HUES48 (cell line): ENCODE data around the gene DSN1.
A peak's percentile ranks its signal among the peaks of the same experiment; 100 is the strongest.

Source experiments
- H3K27ac ChIP-seq: one replicate; pipeline ENCODE4 v1.7.0; 2013; ENCODE audit warnings: low read depth, low read length, inconsistent platforms
- H3K27me3 ChIP-seq: 2 replicates; pipeline ENCODE4 v1.6.1; 2013; ENCODE audit warnings: mild to moderate bottlenecking, low read length; ENCODE audit not compliant: control insufficient read depth, insufficient read depth
- H3K36me3 ChIP-seq: 2 replicates; pipeline ENCODE4 v1.6.1; 2013; ENCODE audit warnings: low read length; ENCODE audit not compliant: control insufficient read depth, insufficient read depth
- H3K4me1 ChIP-seq: 2 replicates; pipeline ENCODE4 v1.6.1; 2013; ENCODE audit warnings: mild to moderate bottlenecking, low read length; ENCODE audit not compliant: control insufficient read depth, insufficient read depth
- H3K4me3 ChIP-seq: 2 replicates; pipeline ENCODE4 v1.5.1; 2013; ENCODE audit warnings: mild to moderate bottlenecking, low read depth, low read length
- H3K9ac ChIP-seq: 2 replicates; pipeline ENCODE4 v1.6.1; 2013; ENCODE audit warnings: mild to moderate bottlenecking, low read depth, low read length, moderate library complexity
- H3K9me3 ChIP-seq: 2 replicates; pipeline ENCODE4 v1.6.1; 2013; ENCODE audit warnings: low read length; ENCODE audit not compliant: control insufficient read depth, insufficient read depth

Gene DSN1, protein sequence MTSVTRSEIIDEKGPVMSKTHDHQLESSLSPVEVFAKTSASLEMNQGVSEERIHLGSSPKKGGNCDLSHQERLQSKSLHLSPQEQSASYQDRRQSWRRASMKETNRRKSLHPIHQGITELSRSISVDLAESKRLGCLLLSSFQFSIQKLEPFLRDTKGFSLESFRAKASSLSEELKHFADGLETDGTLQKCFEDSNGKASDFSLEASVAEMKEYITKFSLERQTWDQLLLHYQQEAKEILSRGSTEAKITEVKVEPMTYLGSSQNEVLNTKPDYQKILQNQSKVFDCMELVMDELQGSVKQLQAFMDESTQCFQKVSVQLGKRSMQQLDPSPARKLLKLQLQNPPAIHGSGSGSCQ

DNA sequence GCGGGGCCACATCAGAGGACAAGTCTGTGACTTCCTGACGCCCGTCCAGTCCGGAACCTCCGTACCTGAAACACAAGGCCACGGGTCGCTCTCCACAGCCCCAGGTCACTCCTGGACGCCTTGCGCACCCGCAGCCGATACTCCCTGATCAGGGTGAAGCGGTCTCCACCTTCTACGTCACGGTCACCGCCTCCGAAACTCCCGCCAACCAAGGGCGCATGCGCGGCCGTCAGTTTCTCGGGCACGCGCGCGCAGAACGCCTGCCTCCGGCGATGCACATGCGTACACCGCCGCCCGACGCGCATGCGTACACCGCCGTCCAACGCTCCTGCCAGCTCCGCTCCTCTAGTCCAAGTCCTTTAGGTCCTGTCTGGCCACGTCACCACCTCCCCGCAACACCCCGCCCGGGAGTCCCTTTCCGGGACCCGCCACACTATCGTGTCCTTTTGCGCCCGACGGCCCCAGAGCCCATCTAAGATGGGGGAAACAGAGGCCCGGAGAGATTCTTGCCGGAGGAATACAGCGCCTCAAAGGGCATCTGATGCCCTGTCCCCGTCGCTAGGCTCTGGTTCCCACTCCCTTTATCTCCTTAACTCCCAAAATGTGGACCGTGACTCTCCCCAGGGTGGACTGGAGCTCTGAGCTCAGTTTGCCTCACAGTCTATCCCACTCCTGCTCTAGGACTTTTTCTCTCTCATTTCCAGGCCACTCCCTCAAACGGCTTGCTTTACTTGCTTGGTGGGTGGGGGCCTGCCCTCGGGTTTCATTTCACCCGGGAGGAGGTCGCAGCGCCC lies at the start of gene DSN1:
DSN1 (minus strand) TSS at position 167 of the 794 bp plus-strand sequence. CDS start 2,305 bp downstream, outside the sequence.
- no peaks in the 10 kb centered on the region for H3K27me3 ChIP-seq
- H3K9ac ChIP-seq = peak within 1 kb of the TSS; percentile 88
- H3K9me3 ChIP-seq = no peaks in the 10 kb centered on the region
- peak within 1 kb of the TSS; percentile 92 for H3K27ac ChIP-seq
- peaks cover 27% of the 10 kb centered on the region for H3K36me3 ChIP-seq
- peaks cover 6% of the 10 kb centered on the region; the same call in 1 of the 2 replicates for H3K4me1 ChIP-seq
- H3K4me3 ChIP-seq = peak within 1 kb of the TSS; percentile 90

DNA sequence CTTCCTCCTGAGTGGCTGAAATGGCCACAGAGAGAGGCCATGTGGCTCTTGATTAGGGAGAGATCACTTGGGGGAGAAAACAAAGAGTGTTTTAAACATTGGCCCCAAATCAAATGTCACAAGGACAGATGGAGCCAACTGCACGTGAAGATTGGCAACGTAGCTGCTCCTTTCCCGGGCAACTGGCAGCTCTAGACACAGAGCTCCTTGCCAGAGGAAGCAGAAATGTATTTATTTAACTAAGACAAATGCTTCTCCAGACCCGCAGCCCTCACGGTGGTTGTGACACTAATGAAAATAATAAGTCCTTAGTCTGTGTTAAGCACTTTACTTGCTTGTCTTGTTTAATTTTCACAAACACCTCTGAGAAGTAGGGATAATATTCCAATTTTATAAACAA lies 49.6 kb upstream of the DSN1 start:
- H3K36me3 ChIP-seq = peaks cover 30% of the 10 kb centered on the region

DNA sequence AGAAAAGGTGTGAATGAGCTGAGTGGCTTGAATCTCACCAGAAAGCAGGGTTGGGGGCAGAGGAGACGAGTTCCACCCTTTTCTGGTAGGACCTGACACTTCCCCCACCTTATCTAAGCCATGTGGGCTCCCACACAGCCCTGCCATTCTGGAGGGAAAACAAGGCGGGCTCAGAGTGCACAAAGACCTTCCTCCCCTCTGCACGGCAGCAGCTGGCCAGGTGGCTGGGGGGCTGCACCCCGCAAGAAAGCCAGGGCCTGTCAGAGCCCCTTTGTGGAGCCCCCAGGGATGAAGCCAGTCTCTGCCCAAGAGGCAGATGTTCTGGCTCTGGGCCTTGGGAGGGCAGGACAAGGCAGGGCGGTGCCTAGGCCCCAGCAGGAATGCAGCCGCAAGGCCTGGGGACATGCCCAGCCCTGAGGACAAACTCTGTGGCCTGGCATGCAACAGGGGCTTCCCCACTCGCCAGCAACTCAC lies 48.4 kb upstream of the DSN1 start:
- Histone ChIP-seq H3K4me1 (peaks cover 12% of the 10 kb centered on the region), H3K27me3 (no peaks in the 10 kb centered on the region), H3K9ac (no peak overlapping the region), H3K27ac (no peak overlapping the region), H3K4me3 (no peak overlapping the region), H3K36me3 (peaks cover 30% of the 10 kb centered on the region), H3K9me3 (no peaks in the 10 kb centered on the region)

More for the DNA sequence above, 49.6 kb upstream of the DSN1 start:
- H3K27me3 ChIP-seq = no peaks in the 10 kb centered on the region
- no peak overlapping the region for H3K4me3 ChIP-seq
- no peak overlapping the region for H3K27ac ChIP-seq
- peaks cover 12% of the 10 kb centered on the region for H3K4me1 ChIP-seq
- H3K9ac ChIP-seq = no peak overlapping the region
- H3K9me3 ChIP-seq = no peaks in the 10 kb centered on the region

DNA sequence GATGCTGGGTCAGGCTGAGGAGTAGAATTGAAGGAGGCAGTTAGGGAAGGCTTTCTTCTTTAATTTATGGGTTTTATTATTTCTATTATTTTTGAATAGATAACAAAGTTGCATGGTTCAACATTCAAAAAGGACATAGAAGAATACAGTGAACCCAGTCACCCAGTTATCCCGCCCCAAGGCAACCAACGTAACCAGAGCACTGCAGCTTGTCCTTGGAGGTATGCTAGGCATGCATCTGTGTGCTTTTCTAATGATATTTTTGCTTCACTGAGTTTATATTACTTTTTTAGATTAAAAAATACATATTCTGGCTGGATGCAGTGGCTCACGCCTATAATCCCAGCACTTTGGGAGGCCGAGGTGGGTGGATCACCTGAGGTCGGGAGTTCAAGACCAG lies 47.4 kb upstream of the DSN1 start:
- Histone ChIP-seq H3K4me1 (peaks cover 12% of the 10 kb centered on the region), H3K27ac (no peak overlapping the region), H3K9ac (no peak overlapping the region), H3K27me3 (no peaks in the 10 kb centered on the region), H3K36me3 (peaks cover 32% of the 10 kb centered on the region), H3K9me3 (no peaks in the 10 kb centered on the region), H3K4me3 (no peak overlapping the region)

DNA sequence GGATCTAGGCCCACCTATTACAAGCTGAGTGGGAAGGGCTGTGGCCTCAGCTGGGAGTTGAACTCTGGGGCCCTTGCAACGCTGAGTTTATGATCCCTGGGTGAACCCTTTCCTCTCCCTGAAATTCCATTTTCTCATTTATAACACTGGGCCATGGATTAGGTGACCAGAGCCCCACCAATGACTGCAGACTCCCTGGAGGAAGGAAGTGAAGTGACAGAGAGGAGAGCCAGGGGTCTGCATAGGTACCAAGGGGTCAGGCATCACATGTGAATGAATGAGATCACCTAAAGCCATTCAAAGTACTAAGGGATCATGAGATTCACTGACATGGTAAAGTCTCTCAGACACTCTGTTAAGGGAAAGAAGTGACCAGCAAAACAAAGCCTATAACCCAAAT lies 46.5 kb upstream of the DSN1 start:
- H3K4me1 ChIP-seq = peaks cover 12% of the 10 kb centered on the region
- H3K27ac ChIP-seq = peak overlapping the region; percentile 53
- H3K9ac ChIP-seq = no peak overlapping the region
- H3K9me3 ChIP-seq = no peaks in the 10 kb centered on the region
- no peak overlapping the region for H3K4me3 ChIP-seq
- H3K27me3 ChIP-seq = no peaks in the 10 kb centered on the region
- peaks cover 34% of the 10 kb centered on the region for H3K36me3 ChIP-seq

DNA sequence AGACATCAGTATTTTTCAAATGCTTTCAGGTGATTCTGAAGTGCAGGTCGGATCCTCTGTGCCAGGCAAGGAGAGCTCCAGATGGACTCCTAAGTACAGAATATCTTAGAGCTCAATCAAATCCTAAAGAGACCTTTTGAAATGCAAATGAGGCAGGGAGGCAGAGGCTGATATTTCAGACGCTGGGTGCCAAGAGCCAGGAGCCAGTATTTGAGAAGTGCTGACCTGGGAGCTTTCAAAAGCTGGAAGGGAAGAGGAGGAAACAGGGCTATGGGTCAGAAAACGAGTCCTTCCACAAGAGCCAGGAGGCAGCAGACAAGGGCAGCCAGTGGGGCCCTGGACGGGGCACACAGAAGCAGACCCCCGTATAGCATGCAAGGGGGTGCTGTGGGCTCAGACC lies 46.1 kb upstream of the DSN1 start:
- Histone ChIP-seq H3K27me3 (no peaks in the 10 kb centered on the region), H3K4me3 (no peak overlapping the region), H3K36me3 (peaks cover 37% of the 10 kb centered on the region), H3K27ac (peak overlapping the region; percentile 53), H3K9ac (no peak overlapping the region), H3K4me1 (peaks cover 12% of the 10 kb centered on the region), H3K9me3 (no peaks in the 10 kb centered on the region)

DNA sequence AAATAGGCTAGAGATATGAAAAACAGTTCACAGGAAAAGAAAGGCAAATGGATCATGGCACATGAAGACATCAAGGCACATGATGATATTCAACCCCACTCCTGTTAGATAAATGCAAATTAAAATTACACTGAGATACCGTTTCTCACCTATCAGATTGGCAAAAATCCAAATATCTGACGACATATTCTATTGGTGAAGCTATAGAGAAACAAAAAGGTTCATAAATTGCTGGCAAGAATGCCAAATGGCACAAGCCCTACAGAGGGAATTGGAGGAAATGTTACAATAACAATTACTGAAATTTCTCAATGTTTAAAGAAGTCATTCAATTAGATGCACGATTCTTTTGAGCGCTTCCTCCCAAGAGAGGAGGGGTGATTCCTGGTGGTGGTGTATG lies 45.3 kb upstream of the DSN1 start:
- Histone ChIP-seq H3K27me3 (no peaks in the 10 kb centered on the region), H3K4me1 (peaks cover 12% of the 10 kb centered on the region), H3K9me3 (no peaks in the 10 kb centered on the region), H3K9ac (no peak overlapping the region), H3K36me3 (peaks cover 41% of the 10 kb centered on the region), H3K4me3 (no peak overlapping the region), H3K27ac (no peak overlapping the region)

DNA sequence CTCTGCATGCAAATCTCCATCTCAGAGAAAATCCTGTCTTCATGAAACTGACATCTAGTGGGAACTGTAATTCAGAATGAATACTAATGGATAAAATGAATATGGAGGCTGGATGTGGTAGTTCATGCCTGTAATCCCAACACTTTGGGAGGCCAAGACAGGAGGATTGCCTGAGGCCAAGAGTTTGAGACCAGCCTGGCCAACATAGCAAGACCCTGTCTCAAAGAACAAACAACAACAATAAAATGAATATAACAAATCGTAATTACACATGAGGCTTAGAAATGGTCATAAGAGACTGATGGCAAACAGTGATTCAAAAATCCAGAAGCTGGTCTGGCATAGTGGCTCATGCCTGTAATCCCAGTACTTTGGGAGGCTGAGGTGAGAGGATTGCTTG lies 44.6 kb upstream of the DSN1 start:
- Histone ChIP-seq H3K4me1 (peaks cover 12% of the 10 kb centered on the region), H3K27ac (no peak overlapping the region), H3K9ac (no peak overlapping the region), H3K4me3 (no peak overlapping the region), H3K36me3 (peaks cover 40% of the 10 kb centered on the region), H3K27me3 (no peaks in the 10 kb centered on the region), H3K9me3 (no peaks in the 10 kb centered on the region)

DNA sequence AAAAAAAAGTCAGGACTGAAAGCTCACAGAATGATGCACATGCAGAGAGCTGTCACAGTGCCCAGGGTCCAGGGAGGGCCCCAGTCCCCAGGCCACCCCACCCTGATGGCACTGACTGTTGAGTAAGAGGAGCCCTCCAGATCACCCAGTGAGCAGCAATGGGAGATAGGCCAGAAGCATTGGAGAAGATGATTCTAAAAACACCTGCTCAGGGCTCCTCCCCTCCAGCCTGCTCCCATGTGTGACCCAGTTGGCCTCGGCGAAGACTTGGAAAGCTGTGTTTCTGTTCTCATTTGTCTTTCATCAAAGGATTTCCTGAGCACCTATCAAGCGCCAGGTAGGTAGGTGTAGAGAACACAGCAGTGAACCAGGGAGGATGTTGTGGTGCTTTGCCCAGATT lies 43.9 kb upstream of the DSN1 start:
- no peak overlapping the region for H3K4me3 ChIP-seq
- H3K9ac ChIP-seq = no peak overlapping the region
- no peaks in the 10 kb centered on the region for H3K27me3 ChIP-seq
- peaks cover 47% of the 10 kb centered on the region for H3K36me3 ChIP-seq
- H3K4me1 ChIP-seq = peaks cover 12% of the 10 kb centered on the region
- H3K27ac ChIP-seq = no peak overlapping the region
- H3K9me3 ChIP-seq = no peaks in the 10 kb centered on the region

DNA sequence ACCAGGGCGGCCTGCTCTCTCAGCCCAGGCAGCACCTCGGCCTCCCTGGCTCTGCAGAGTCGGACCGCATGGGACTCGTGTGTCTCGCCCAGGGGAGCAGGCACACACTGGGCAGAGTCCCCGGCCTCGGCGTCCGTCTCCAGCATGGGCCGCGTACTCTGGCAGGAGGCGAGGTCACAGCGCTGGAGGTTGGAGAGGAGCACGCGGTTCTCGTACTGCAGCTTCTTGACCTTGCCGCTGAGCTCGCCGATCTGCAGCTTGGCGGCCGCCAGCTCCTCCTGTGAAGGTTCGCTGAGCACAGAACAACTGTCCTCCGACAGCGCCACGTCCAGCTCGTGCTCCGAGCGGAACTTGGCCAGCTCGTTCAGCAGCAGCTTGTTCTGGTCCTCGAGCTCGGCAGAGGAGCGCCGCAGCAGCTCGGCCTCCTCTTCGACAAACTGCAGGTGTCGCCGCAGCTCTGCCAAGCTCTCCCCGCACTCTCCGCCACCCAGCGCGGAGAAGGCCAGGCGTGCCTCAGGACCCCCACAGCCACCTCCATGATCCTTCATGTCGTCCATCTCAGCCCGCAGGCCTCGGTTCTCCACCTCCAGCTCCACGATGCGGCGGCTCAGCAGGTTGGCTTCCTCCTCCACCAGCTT lies 42.0 kb upstream of the DSN1 start:
- Histone ChIP-seq H3K27ac (no peak overlapping the region), H3K4me3 (no peak overlapping the region), H3K4me1 (peaks cover 12% of the 10 kb centered on the region), H3K36me3 (peaks cover 56% of the 10 kb centered on the region), H3K9me3 (no peaks in the 10 kb centered on the region), H3K27me3 (no peaks in the 10 kb centered on the region), H3K9ac (no peak overlapping the region)
